Measurements from ENCODE around the gene PAF1.

The PAF1 gene

DNA sequence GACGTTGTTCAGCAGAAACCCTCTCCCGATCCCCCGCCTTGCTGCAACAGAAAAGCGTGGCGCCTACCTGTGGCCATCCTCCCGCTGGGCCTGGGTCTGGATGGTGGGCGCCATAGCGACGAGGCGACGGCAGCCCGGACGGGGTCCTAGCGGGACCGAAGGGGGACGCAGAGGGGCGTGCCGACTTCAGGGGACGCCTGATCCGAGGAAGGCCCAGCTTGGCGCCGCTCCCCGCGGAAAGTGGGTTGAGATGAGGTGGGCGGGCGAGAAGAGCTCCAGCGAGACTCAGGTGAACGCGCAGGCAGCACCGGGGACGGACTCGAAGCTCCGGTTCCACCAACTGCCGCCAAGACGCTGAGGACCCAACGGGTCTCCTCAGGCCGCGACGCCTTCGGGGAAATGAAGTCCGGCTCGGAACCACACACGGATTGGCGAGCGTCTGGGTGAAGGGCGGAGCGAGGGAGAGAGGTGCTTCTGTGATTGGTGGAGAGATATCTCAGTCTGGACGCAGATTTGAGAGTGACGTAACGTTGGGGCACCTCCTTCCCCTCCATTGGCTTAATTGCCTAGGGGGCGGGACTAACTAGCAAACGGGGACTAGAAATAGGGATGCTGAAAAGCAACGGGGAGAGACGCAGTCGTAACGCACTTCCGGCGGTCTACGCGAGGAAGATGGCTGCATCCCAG, at the start of gene PAF1, which contains the start of gene MED29:
Gene PAF1 (minus strand): TSS at position 356 of the 687 bp plus-strand sequence. CDS start 242 bp downstream, at position 114.
Gene MED29 (plus strand): TSS at position 628 of the 687 bp plus-strand sequence. CDS start 45 bp downstream, at position 673.
- DNase-seq (ENCODE audit: low read depth in 3 of 3): peak; percentile 72 to 92 (median 91)

- DNase-seq (ENCODE audit: low read depth in 3 of 3): no peak
These were observed 47.5 kb upstream of the PAF1 start for GRCh38 chr19:39438270-39438934.

GRCh38 chr19:39436350-39436716, 45.4 kb upstream of the PAF1 start:
- DNase-seq (ENCODE audit: low read depth in 3 of 3): no peak

- peak; percentile 99 for DNase-seq (ENCODE audit: low read depth in 3 of 3)
These were observed 44.8 kb upstream of the PAF1 start, which contains the start of gene RPS16 for GRCh38 chr19:39435499-39436349. RPS16 (minus strand) TSS chr19:39435949; CDS start chr19:39435895, 54 bp downstream.

- no peak for DNase-seq (ENCODE audit: low read depth in 3 of 3)
These were observed 43.5 kb upstream of the PAF1 start for GRCh38 chr19:39434123-39435076.

DNA sequence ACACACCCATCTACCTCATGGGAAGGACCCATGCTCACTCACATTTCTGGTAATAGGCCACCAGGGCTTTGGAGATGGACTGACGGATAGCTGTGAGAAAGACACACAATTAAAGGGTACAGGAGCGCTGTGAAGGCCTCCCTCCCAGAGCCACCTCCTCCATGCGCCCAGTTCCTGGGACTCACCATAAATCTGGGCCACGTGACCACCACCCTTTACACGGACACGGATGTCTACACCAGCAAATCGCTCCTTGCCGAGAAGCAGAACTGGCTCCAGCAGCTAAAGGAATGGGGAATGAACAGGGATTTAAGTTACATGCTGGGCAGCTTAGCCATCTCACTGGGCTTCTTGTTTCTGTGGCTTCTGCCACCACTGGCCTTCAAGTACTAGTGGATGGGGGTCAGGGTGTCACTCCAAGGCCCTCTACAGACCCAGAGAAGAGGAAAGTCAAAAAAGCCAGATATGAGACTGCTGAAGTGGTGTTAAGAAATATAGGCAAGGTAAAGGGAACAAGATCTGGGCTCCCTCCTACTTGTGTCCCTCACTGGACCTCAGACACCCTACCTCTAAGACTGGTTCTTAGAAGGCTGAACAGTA, 42.7 kb upstream of the PAF1 start:
- DNase-seq (ENCODE audit: low read depth in 3 of 3): no peak

- DNase-seq (ENCODE audit: low read depth in 3 of 3): no peak
These were observed 41.7 kb upstream of the PAF1 start for GRCh38 chr19:39432677-39433025.

DNA sequence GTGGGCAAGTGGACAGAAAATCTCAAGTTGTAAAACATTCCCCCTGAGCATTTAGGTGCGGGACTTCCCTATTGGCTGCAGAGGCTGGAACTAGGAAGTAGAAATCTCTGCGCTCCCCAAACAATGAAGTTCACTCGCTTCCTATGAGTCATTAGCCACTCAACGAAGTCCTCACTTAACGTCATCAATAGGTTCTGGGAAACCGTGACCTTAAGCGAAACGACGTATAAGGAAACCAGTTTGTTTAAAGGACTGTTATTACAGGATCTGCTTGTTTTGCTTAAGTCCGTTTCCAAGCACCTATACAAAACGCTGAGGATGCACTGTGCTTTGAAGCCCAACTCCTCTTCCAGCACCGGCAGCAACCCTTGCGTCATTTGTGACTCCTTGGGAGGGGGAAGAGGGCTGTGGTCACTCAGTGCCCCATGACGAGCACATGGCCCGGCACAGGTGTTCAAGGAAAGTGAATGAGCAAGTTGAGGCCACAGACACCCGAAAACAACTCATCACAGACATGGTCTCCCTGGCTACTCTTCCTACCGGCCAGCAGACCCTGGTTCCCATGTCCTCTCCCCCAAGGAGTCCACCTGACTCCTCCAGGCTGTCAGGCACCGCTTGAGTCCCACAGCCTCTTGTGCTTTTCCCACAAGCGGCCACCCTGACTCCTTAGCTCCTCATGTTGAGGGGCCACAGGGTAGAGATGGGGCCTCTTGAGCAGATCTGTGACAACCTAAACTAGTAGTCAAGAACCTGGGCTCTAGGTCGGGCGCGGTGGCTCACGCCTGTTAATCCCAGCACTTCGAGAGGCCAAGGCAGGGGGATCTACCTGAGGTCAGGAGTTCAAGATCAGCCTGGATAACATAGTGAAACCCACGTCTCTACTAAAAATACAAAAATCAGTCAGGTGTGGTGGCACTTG, 40.0 kb upstream of the PAF1 start:
- DNase-seq (ENCODE audit: low read depth in 3 of 3): no peak

DNA sequence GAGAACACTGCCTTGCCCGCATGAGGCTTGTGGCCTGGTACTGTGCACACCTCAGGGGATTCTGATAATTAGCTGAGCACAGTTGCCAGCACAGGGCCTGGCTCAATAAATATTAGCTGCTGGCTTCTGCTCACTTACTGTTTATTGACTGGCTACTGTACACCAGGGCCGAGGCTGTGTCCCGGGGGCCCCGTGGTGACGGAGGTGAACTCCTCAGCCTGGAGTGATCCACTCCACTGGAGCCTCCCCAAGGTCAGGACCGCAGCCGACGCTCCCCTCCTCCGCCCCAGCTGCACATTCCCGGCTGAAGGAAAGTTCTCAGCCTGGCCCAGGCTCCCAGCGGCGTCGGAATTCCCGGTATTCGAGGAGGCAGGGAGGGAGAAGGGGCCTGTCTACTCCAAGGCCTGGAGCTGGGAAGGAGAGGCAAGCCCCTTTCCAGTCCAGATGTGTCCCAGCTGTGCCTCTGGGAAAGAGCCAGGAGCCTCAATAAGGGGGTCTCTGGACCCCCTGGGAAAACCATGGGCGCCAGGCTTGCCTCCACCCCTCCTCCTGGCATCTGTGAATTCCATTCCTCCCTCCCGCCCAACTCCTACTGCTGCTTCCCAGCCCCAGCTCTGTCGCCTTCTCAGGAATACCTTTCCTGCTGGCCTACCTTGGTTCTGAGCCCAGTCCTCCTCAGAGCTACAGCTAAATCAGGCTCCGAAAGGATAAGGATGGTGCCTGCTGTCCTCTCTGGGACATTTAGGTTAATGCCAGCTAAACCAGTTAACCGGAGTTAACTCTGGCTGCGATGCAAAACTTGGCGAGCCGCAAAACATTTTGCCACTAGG, 37.6 kb upstream of the PAF1 start:
- no peak for DNase-seq (ENCODE audit: low read depth in 3 of 3)

DNA sequence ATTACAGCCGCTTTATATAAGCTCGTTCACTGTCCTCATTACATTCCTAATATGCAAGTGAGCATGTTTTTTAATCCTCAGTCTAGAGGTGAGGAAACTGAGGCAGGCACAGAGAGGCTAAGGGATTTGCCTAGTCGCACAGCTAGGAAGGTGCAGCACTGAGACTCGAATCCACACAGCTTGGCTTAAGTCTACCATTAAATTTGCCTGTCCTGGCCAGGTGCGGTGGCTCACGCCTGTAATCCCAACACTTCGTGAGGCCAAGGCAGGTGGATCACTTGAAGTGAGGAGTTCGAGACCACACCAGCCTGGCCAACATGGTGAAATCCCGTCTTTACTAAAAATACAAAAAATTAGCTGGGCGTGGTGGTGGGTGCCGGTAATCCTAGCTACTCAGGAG, 36.8 kb upstream of the PAF1 start:
- DNase-seq (ENCODE audit: low read depth in 3 of 3): no peak

DNA sequence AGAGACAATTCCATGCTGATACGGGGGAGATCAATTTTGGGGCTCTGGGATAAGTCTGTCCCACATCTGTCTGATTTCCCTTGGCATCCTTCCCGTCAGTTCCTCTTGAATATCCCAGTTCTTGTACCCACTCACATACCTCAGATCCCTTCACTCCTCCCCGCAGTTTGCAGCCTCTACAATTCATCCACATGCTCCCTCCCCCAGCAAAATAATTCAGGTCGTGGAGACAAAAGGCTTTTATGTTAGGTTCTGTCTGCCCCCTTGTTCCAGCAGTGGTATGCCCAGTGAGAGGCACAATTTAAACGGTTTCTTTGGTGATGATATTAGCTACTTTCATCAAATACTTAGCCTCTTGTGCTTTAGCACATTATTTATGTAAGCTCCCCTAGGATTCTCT, 35.3 kb upstream of the PAF1 start:
- no peak for DNase-seq (ENCODE audit: low read depth in 3 of 3)

DNA sequence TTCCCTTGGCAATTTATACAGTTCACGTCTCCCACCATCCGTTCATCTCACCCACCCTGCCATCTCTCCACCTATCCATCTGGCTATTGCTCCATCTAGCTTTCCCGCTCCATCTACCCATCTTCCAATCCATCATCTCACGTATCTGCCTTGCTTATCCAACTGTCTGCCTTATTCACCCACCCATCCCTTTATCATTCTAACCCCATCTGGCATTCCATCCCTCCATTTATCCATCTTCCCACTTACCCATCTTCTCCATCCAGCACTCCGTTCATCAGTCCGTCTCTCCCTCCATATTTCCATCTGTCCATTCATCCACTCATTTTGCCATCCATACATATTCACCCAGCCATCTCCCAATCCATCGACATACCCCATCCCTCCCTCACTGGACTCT, 34.8 kb upstream of the PAF1 start:
- no peak for DNase-seq (ENCODE audit: low read depth in 3 of 3)

DNA sequence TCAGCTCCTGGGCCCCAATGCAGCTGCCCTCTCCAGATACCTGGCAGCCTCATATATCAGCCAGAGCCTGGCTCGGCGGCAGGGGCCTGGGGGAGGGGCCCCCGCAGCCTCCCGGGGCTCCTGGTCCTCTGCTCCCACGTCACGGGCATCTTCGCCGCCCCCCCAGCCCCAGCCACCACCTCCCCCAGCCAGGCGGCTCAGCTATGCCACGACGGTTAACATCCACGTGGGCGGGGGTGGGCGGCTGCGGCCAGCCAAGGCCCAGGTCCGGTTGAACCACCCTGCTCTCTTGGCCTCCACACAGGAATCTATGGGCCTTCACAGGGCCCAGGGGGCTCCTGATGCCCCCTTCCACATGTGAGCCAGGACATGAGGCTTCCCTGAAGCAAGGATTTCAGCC, 34.0 kb upstream of the PAF1 start:
- DNase-seq (ENCODE audit: low read depth in 3 of 3): no peak

GRCh38 chr19:39423258-39424086, 32.6 kb upstream of the PAF1 start:
- no peak for DNase-seq (ENCODE audit: low read depth in 3 of 3)

DNA sequence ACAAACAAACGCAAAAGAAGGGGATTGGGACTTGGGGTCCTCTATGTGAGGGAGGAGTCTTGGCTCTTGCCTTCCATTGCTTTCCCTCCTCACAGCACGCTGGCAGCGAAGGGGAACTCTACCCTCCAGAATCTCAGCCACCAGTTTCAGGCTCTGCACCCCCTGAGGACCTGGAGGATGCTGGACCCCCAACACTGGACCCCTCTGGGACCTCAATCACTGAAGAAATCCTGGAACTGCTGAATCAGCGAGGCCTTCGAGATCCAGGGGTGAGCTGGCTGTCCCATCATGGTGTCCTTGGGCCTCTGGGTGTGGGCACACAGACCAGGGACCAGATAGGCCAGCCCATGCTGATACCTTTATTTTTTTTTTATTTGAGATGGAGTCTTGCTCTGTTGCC, 31.1 kb upstream of the PAF1 start:
- DNase-seq (ENCODE audit: low read depth in 3 of 3): no peak

DNA sequence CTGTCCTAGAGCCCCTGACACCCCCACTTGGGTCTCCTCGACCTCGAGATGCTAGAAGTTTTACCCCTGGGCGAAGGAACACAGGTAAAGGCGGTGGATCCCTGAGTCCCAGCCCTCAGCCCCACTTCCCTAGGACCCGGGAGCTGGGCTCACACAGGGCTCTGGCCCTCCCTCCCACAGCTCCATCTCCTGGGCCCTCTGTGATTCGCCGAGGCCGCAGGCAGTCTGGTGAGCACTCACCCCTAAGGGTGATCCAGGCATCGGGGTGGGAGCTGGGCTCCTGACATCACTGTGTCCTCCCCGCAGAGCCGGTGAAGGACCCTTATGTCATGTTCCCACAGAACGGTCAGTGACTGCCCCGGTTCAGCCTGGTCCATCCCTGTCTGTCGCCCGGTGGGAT, 29.9 kb upstream of the PAF1 start:
- no peak for DNase-seq (ENCODE audit: low read depth in 3 of 3)

GRCh38 chr19:39419003-39419402, 28.1 kb upstream of the PAF1 start:
- DNase-seq (ENCODE audit: low read depth in 3 of 3): no peak
